SK-N-SH (cell line): ENCODE results near the gene SNX9. TPM values are rescaled to one million over a fixed set of nuclear protein-coding genes. Genes with fewer than 3 reads are reported as not detected.

Source experiments
- CTCF ChIA-PET: fragments of 300-600, 350-600 bp; formaldehyde crosslinking; extraction: SDS; loops from one replicate; lab custom pipeline; 2021; lab: Yijun Ruan, JAX
- POLR2A ChIA-PET: fragments of 350-600 bp; sonication (Branson Sonifier 250); formaldehyde crosslinking; extraction: SDS; loops from one replicate; lab custom pipeline; 2020; ENCODE audit warnings: antibody characterized with exemption, inconsistent platforms; lab: Yijun Ruan, JAX
- DNase-seq: peaks from one replicate; pipeline ENCODE4 v3.0.0; 2012
- H2AFZ ChIP-seq: fragments of 200-600 bp; sonication (generic); 2 replicates; pipeline ENCODE4 v1.8.1; 2016; ENCODE audit warnings: antibody characterized with exemption, mild to moderate bottlenecking, low read depth
- H3F3A ChIP-seq: fragments of 200-600 bp; sonication (generic); replicated peaks from 2 replicates; pipeline ENCODE3; 2016; ENCODE audit warnings: antibody characterized with exemption, mild to moderate bottlenecking; ENCODE audit not compliant: insufficient read depth
- H3K27ac ChIP-seq, 2 experiments: fragments of 200-500 bp in 1 of 2; fragments of 200-600 bp in 1 of 2; sonication (Bioruptor generic) in 1 of 2; sonication (generic), shearing (Covaris generic) in 1 of 2; 2 replicates each; pipeline versions ENCODE4 v1.5.1 to v1.6.1; 2014 to 2016; ENCODE audit warnings: low read depth in 2 of 2, inconsistent platforms in 1 of 2, low read length in 1 of 2, mild to moderate bottlenecking in 1 of 2, mixed read lengths in 1 of 2
- H3K27me3 ChIP-seq: fragments of 200-600 bp; sonication (generic), shearing (Covaris generic); 2 replicates; pipeline ENCODE4 v1.6.1; 2016; ENCODE audit warnings: mixed run types; ENCODE audit not compliant: insufficient read depth
- H3K36me3 ChIP-seq, 2 experiments: fragments of 200-500 bp in 1 of 2; fragments of 200-600 bp in 1 of 2; sonication (Bioruptor generic) in 1 of 2; sonication (generic) in 1 of 2; replicated peaks in 1 of 2; 2 replicates each; pipeline versions ENCODE3 to v1.5.1; 2014 to 2016; ENCODE audit warnings: low read length in 1 of 2, mild to moderate bottlenecking in 1 of 2; ENCODE audit not compliant: insufficient read depth in 2 of 2, control insufficient read depth in 1 of 2
- H3K4me1 ChIP-seq, 2 experiments: fragments of 200-500 bp in 1 of 2; fragments of 200-600 bp in 1 of 2; sonication (Bioruptor generic) in 1 of 2; sonication (generic), shearing (Covaris generic) in 1 of 2; 2 replicates each; pipeline versions ENCODE4 v1.5.1 to v1.6.1; 2014 to 2016; ENCODE audit warnings: low read depth in 1 of 2, low read length in 1 of 2, mixed run types in 1 of 2; ENCODE audit not compliant: insufficient read depth in 2 of 2, control insufficient read depth in 1 of 2
- H3K4me2 ChIP-seq: fragments of 200-600 bp; sonication (generic), shearing (Covaris generic); 2 replicates; pipeline ENCODE4 v1.6.1; 2017; ENCODE audit warnings: mixed run types
- H3K4me3 ChIP-seq, 2 experiments: fragments of 200-500 bp in 1 of 2; fragments of 200-600 bp in 1 of 2; sonication (Bioruptor generic) in 1 of 2; sonication (generic), shearing (Covaris generic) in 1 of 2; 2 replicates each; pipeline versions ENCODE4 v1.5.1 to v1.8.1; 2014 to 2016; ENCODE audit warnings: low read depth in 2 of 2, inconsistent platforms in 1 of 2, low read length in 1 of 2, mild to moderate bottlenecking in 1 of 2, mixed read lengths in 1 of 2, moderate library complexity in 1 of 2
- H3K79me2 ChIP-seq: fragments of 200-600 bp; sonication (generic); 2 replicates; pipeline ENCODE4 v1.8.1; 2017; ENCODE audit warnings: mild to moderate bottlenecking; ENCODE audit not compliant: insufficient read depth
- H3K9ac ChIP-seq: fragments of 200-600 bp; sonication (generic); 2 replicates; pipeline ENCODE4 v1.6.1; 2017; ENCODE audit warnings: mixed run types
- H3K9me2 ChIP-seq: fragments of 200-600 bp; sonication (generic); 2 replicates; pipeline ENCODE4 v1.6.1; 2017; ENCODE audit warnings: mixed run types
- H3K9me3 ChIP-seq: fragments of 200-600 bp; sonication (generic); 2 replicates; pipeline ENCODE4 v1.6.1; 2017; ENCODE audit warnings: mixed run types, mild to moderate bottlenecking, moderate library complexity
- H4K20me1 ChIP-seq: fragments of 200-600 bp; sonication (generic); 2 replicates; pipeline ENCODE4 v1.6.1; 2017; ENCODE audit warnings: mild to moderate bottlenecking, mixed run types; ENCODE audit not compliant: insufficient read depth
- CHD2 ChIP-seq: fragments of 150-350 bp; IDR thresholded peaks from 2 replicates; pipeline ENCODE4 v1.6.1; 2018; ENCODE audit warnings: low read length; ENCODE audit not compliant: partially characterized antibody
- ELF1 ChIP-seq: IDR thresholded peaks from 2 replicates; pipeline ENCODE4 v1.4.0; 2012
- EZH2phosphoT487 ChIP-seq: fragments of 200-600 bp; sonication (generic); IDR thresholded peaks from 2 replicates; pipeline ENCODE4 v1.6.1; 2017; ENCODE audit warnings: low read depth, mixed run types, mild to moderate bottlenecking, antibody characterized with exemption, moderate library complexity, borderline replicate concordance
- FOSL2 ChIP-seq: IDR thresholded peaks from 2 replicates; pipeline ENCODE4 v1.4.0; 2012; ENCODE audit warnings: low read depth, mild to moderate bottlenecking, moderate library complexity, borderline replicate concordance
- FOXJ3 ChIP-seq: sonication (generic); formaldehyde crosslinking; IDR thresholded peaks from 2 replicates; pipeline ENCODE4 v1.5.1; 2020; ENCODE audit warnings: mild to moderate bottlenecking, missing genetic modification reagents
- GATA2 ChIP-seq: sonication (generic); formaldehyde crosslinking; IDR thresholded peaks from 2 replicates; pipeline ENCODE4 v1.5.0; 2020; ENCODE audit warnings: mild to moderate bottlenecking, missing genetic modification reagents
- JUND ChIP-seq: IDR thresholded peaks from 2 replicates; pipeline ENCODE4 v1.4.0; 2012
- MEF2A ChIP-seq: IDR thresholded peaks from 2 replicates; pipeline ENCODE4 v1.4.0; 2012; ENCODE audit warnings: low read depth, borderline replicate concordance
- MXI1 ChIP-seq: IDR thresholded peaks from 2 replicates; pipeline ENCODE4 v1.6.1; 2012; ENCODE audit warnings: mild to moderate bottlenecking, low read depth, low read length, improper control_type of control experiment
- NFIC ChIP-seq: IDR thresholded peaks from 2 replicates; pipeline ENCODE4 v1.4.0; 2012; ENCODE audit warnings: borderline replicate concordance
- NRF1 ChIP-seq: IDR thresholded peaks from 2 replicates; pipeline ENCODE4 v1.6.1; 2012; ENCODE audit warnings: low read depth, mild to moderate bottlenecking, low read length
- POLR2AphosphoS5 ChIP-seq: IDR thresholded peaks from 2 replicates; pipeline ENCODE4 v1.6.1; 2012; ENCODE audit warnings: low read depth, low read length
- RAD21 ChIP-seq: IDR thresholded peaks from 2 replicates; pipeline ENCODE4 v1.6.1; 2012; ENCODE audit warnings: mild to moderate bottlenecking, low read length
- RFX5 ChIP-seq: IDR thresholded peaks from 2 replicates; pipeline ENCODE4 v1.6.1; 2012; ENCODE audit warnings: mild to moderate bottlenecking, improper control_type of control experiment, low read length
- RXRA ChIP-seq: IDR thresholded peaks from 2 replicates; pipeline ENCODE4 v1.4.0; 2012; ENCODE audit warnings: low read depth, mild to moderate bottlenecking, borderline replicate concordance
- SMC3 ChIP-seq: IDR thresholded peaks from 2 replicates; pipeline ENCODE4 v1.6.1; 2012; ENCODE audit warnings: low read depth, low read length, improper control_type of control experiment
- TAF1 ChIP-seq: IDR thresholded peaks from 2 replicates; pipeline ENCODE4 v1.6.1; 2012; ENCODE audit warnings: low read depth, mild to moderate bottlenecking, low read length, moderate library complexity, borderline replicate concordance
- TCF12 ChIP-seq: IDR thresholded peaks from 2 replicates; pipeline ENCODE4 v1.4.0; 2012
- TEAD4 ChIP-seq: IDR thresholded peaks from 2 replicates; pipeline ENCODE4 v1.4.0; 2012; ENCODE audit warnings: mild to moderate bottlenecking, borderline replicate concordance; ENCODE audit not compliant: insufficient read depth
- WGBS: methylation state at CpG from one replicate; pipeline ENCODE4 v1.1.6; 2017; ENCODE audit warnings: low lambda C conversion rate; 5-methylcytosine and 5-hydroxymethylcytosine counted together
- polyA plus RNA-seq, 3 experiments: library from polyadenylated mRNA; depleted of rRNA; stranded (reverse); fragments of >200 nt; gene quantifications; 2 replicates each; pipeline ENCODE4 v1.2.3, GENCODE V29; 2012
- TF ChIP-seq, protein P1 (sequence below): IDR thresholded peaks from 2 replicates; pipeline ENCODE4 v1.4.0; 2012; ENCODE audit warnings: low read depth
- TF ChIP-seq, protein P2 (sequence below): IDR thresholded peaks from 2 replicates; pipeline ENCODE4 v1.6.1; 2012; ENCODE audit warnings: mild to moderate bottlenecking, low read depth, low read length, moderate library complexity
- TF ChIP-seq, protein P3 (sequence below): IDR thresholded peaks from 2 replicates; pipeline ENCODE4 v1.4.0; 2012; ENCODE audit warnings: low read depth, borderline replicate concordance
- TF ChIP-seq, protein P4 (sequence below): fragments of 150-350 bp; IDR thresholded peaks from 2 replicates; pipeline ENCODE4 v1.6.1; 2016; ENCODE audit warnings: mild to moderate bottlenecking, low read depth, low read length

The SNX9 gene
- polyA plus RNA-seq, 1 of the 3 experiments (the other 2 are of a cell fraction) = 31.6 TPM

DNA sequence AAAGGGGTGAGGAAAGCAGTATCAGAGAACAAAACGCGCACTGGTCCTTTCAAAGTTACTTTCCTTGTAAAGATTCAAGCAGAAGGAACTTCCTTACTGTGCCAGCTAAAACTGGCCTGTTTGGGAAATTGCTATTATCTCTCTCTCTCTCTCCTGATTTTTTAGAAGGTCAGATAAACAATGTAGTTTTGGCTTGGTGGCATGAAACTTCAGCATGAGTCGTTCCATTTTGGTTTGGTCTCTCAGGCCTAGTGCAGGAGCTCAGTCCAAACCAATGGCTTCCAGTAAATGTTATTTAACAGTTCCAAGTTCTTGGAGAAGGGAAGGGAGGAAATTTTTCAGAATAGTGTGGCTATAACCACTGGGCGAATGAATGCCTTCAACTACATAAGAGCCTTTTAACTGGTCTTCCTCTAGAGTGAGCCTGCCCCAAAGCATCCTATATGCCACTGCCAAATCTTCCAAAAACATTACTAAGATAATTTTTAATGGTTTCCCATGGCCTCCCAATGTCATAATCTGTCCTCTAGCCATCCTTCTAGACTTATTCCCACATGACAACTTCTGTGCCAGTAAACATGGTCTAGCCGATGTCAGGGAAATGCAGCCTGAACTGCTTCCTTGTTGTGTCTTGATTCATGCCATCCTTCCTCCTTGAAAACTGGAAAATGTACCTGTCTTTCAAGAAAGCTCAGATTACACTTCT lies 9.1 kb upstream of the SNX9 start:
- DNase-seq = no peak
- H3F3A ChIP-seq = peaks cover 7% of the 10 kb centered on the region
- no peaks in the 10 kb centered on the region for H4K20me1 ChIP-seq
- H3K79me2 ChIP-seq = no peaks in the 10 kb centered on the region
- H3K4me2 ChIP-seq = no peak overlapping the region; the same call in 1 of the 2 replicates
- no peaks in the 10 kb centered on the region for H3K27me3 ChIP-seq
- TF ChIP-seq TCF12 (0 out of 2 replicates have a peak, but pooled peaks have one; percentile 6), MXI1 (no peak), JUND (peak; percentile 43; the same call in 1 of the 2 replicates), NFIC (0 out of 2 replicates have a peak, but pooled peaks have one; percentile 19), FOSL2 (peak; percentile 38; the same call in 1 of the 2 replicates)
- TF ChIP-seq, protein P1, sequence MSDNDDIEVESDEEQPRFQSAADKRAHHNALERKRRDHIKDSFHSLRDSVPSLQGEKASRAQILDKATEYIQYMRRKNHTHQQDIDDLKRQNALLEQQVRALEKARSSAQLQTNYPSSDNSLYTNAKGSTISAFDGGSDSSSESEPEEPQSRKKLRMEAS = no peak
- TF ChIP-seq, all 33 proteins: peak for 4
- H3K4me3 ChIP-seq = no peak overlapping the region
- no peaks in the 10 kb centered on the region for H3K9me2 ChIP-seq
- POLR2A ChIA-PET = no interaction called here
- H3K36me3 ChIP-seq = no peaks in the 10 kb centered on the region
- peak overlapping the region; percentile 75 for H2AFZ ChIP-seq
- 74% methylated on average over 5 of the region's 5 CpGs for WGBS
- peak overlapping the region in 1 of 2 experiments; percentile 67; a peak in 2 of 4 replicates for H3K27ac ChIP-seq
- 0 out of 4 replicates have a peak, but pooled peaks cover 0 to 4% of the 10 kb centered on the region in 2 experiments for H3K4me1 ChIP-seq
- CTCF ChIA-PET = interaction anchor here (0.6 to 1.5 kb wide), 2 partner anchors 57 to 444 kb away, joined by 3 to 4 read pairs; no protein-coding TSS in a partner anchor
- H3K9me3 ChIP-seq = no peaks in the 10 kb centered on the region
- H3K9ac ChIP-seq = no peak overlapping the region

DNA sequence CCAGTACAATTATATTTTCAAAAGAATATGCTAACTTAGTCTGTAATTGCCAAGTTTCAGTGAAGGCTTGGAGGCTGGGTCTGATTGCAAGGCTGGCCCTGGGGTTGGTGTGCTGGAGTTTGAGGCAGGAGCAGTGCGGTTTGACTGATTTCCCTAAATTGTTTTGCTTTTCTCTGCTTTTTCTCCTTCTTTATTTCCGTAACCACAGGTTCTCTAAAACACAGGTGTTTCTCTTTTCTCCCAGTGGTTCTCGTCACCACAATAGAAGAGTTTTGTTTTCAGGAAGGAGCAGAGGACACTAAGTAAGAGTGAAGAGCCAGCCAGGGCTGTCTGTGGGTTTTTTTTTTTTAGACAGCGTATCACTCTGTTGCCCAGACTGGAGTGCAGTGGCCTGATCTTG lies 8.2 kb upstream of the SNX9 start:
- POLR2A ChIA-PET = no interaction called here
- CTCF ChIA-PET = interaction anchor here (1.5 kb wide), 1 partner anchor 58 kb away, joined by 4 read pairs; no protein-coding TSS in a partner anchor
- peaks cover 7% of the 10 kb centered on the region for H3F3A ChIP-seq
- H3K79me2 ChIP-seq = no peaks in the 10 kb centered on the region
- no peak overlapping the region for H3K4me3 ChIP-seq
- no peak overlapping the region for H3K4me2 ChIP-seq
- H3K27me3 ChIP-seq = no peaks in the 10 kb centered on the region
- TF ChIP-seq TAF1 = no peak
- no peak for TF ChIP-seq RXRA
- no peak for TF ChIP-seq TCF12
- no peak for TF ChIP-seq TEAD4
- no peak for TF ChIP-seq RFX5
- no peak for TF ChIP-seq EZH2phosphoT487
- TF ChIP-seq NRF1 = no peak
- TF ChIP-seq, protein P2, sequence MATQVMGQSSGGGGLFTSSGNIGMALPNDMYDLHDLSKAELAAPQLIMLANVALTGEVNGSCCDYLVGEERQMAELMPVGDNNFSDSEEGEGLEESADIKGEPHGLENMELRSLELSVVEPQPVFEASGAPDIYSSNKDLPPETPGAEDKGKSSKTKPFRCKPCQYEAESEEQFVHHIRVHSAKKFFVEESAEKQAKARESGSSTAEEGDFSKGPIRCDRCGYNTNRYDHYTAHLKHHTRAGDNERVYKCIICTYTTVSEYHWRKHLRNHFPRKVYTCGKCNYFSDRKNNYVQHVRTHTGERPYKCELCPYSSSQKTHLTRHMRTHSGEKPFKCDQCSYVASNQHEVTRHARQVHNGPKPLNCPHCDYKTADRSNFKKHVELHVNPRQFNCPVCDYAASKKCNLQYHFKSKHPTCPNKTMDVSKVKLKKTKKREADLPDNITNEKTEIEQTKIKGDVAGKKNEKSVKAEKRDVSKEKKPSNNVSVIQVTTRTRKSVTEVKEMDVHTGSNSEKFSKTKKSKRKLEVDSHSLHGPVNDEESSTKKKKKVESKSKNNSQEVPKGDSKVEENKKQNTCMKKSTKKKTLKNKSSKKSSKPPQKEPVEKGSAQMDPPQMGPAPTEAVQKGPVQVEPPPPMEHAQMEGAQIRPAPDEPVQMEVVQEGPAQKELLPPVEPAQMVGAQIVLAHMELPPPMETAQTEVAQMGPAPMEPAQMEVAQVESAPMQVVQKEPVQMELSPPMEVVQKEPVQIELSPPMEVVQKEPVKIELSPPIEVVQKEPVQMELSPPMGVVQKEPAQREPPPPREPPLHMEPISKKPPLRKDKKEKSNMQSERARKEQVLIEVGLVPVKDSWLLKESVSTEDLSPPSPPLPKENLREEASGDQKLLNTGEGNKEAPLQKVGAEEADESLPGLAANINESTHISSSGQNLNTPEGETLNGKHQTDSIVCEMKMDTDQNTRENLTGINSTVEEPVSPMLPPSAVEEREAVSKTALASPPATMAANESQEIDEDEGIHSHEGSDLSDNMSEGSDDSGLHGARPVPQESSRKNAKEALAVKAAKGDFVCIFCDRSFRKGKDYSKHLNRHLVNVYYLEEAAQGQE = no peak
- TF ChIP-seq ELF1 = no peak
- TF ChIP-seq POLR2AphosphoS5 = no peak
- no peak for TF ChIP-seq FOXJ3 (CRISPR knock-in tag)
- no peak for TF ChIP-seq NFIC
- TF ChIP-seq MEF2A = no peak
- TF ChIP-seq SMC3 = no peak
- TF ChIP-seq RAD21 = no peak
- TF ChIP-seq GATA2 (CRISPR knock-in tag) = no peak
- TF ChIP-seq CHD2 = no peak
- TF ChIP-seq, protein P3, sequence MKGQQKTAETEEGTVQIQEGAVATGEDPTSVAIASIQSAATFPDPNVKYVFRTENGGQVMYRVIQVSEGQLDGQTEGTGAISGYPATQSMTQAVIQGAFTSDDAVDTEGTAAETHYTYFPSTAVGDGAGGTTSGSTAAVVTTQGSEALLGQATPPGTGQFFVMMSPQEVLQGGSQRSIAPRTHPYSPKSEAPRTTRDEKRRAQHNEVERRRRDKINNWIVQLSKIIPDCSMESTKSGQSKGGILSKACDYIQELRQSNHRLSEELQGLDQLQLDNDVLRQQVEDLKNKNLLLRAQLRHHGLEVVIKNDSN = no peak
- TF ChIP-seq, protein P4, sequence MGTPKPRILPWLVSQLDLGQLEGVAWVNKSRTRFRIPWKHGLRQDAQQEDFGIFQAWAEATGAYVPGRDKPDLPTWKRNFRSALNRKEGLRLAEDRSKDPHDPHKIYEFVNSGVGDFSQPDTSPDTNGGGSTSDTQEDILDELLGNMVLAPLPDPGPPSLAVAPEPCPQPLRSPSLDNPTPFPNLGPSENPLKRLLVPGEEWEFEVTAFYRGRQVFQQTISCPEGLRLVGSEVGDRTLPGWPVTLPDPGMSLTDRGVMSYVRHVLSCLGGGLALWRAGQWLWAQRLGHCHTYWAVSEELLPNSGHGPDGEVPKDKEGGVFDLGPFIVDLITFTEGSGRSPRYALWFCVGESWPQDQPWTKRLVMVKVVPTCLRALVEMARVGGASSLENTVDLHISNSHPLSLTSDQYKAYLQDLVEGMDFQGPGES = no peak
- H3K36me3 ChIP-seq = no peaks in the 10 kb centered on the region
- no peak overlapping the region for H3K9ac ChIP-seq
- no peaks in the 10 kb centered on the region for H3K9me3 ChIP-seq
- H3K4me1 ChIP-seq = 0 out of 4 replicates have a peak, but pooled peaks cover 0 to 4% of the 10 kb centered on the region in 2 experiments
- no peaks in the 10 kb centered on the region for H4K20me1 ChIP-seq
- DNase-seq = no peak
- no peak overlapping the region for H3K27ac ChIP-seq
- 96% methylated on average over 4 of the region's 4 CpGs for WGBS
- no peak overlapping the region for H2AFZ ChIP-seq
- H3K9me2 ChIP-seq = no peaks in the 10 kb centered on the region
